Fibroblast of lung (primary cell): ENCODE measurements around the gene NTSR1. TPM values are rescaled to one million over a fixed set of nuclear protein-coding genes. Genes with fewer than 3 reads are reported as not detected.

Experiments
- DNase-seq, 2 donors: peaks; one replicate each; pipeline versions ENCODE4 v3.0.0 to v3.0.0-alpha.2; 2010; ENCODE audit warnings: low read depth in 2 of 2
- H2AFZ ChIP-seq: 2 replicates; pipeline ENCODE4 v1.5.1; 2012; ENCODE audit warnings: low read length, control low read depth, inconsistent platforms
- H3K27ac ChIP-seq: 2 replicates; pipeline ENCODE4 v1.5.1; 2011; ENCODE audit warnings: low read length, control low read depth; ENCODE audit not compliant: insufficient read depth
- H3K27me3 ChIP-seq: 2 replicates; pipeline ENCODE4 v1.5.1; 2011; ENCODE audit warnings: mild to moderate bottlenecking, low read length; ENCODE audit not compliant: control insufficient read depth, insufficient read depth
- H3K36me3 ChIP-seq: 2 replicates; pipeline ENCODE4 v1.5.1; 2011; ENCODE audit warnings: low read length; ENCODE audit not compliant: control insufficient read depth, insufficient read depth
- H3K4me1 ChIP-seq: 2 replicates; pipeline ENCODE4 v1.5.1; 2011; ENCODE audit warnings: low read length; ENCODE audit not compliant: control insufficient read depth, insufficient read depth; ENCODE audit errors: extremely low read depth
- H3K4me2 ChIP-seq: 2 replicates; pipeline ENCODE4 v1.5.1; 2011; ENCODE audit warnings: low read length, control low read depth; ENCODE audit not compliant: insufficient read depth; ENCODE audit errors: extremely low read depth
- H3K4me3 ChIP-seq, 4 experiments: fragments of 200-600 bp in 1 of 4; sonication (generic) in 1 of 4; replicated peaks in 1 of 4; 2 replicates each; pipeline ENCODE4 v1.5.1; 2011 to 2016; ENCODE audit warnings: low read length in 4 of 4, low read depth in 3 of 4, mild to moderate bottlenecking in 3 of 4, control low read depth in 2 of 4, inconsistent platforms in 1 of 4, mixed read lengths in 1 of 4; ENCODE audit not compliant: insufficient read depth in 1 of 4; ENCODE audit errors: control extremely low read depth in 1 of 4
- H3K79me2 ChIP-seq: 2 replicates; pipeline ENCODE4 v1.5.1; 2012; ENCODE audit warnings: mild to moderate bottlenecking, low read length, inconsistent platforms; ENCODE audit not compliant: control insufficient read depth, insufficient read depth
- H3K9ac ChIP-seq: 2 replicates; pipeline ENCODE4 v1.5.1; 2011; ENCODE audit warnings: mild to moderate bottlenecking, low read length, control low read depth; ENCODE audit not compliant: insufficient read depth
- H3K9me3 ChIP-seq: 2 replicates; pipeline ENCODE4 v1.5.1; 2012; ENCODE audit warnings: low read depth, low read length; ENCODE audit not compliant: control insufficient read depth, insufficient read depth
- H4K20me1 ChIP-seq: 2 replicates; pipeline ENCODE4 v1.5.1; 2011; ENCODE audit warnings: low read length; ENCODE audit not compliant: control insufficient read depth, insufficient read depth; ENCODE audit errors: extremely low read depth
- EZH2 ChIP-seq: IDR thresholded peaks from 2 replicates; pipeline ENCODE4 v1.5.1; 2012; ENCODE audit warnings: low read length, control low read depth, mild to moderate bottlenecking; ENCODE audit errors: missing control alignments
- polyA plus RNA-seq, 2 donors: library from polyadenylated mRNA; depleted of rRNA in 1 of 2; stranded (reverse) in 1 of 2; unstranded in 1 of 2; fragments of >200 nt; gene quantifications; 2 replicates each; pipeline ENCODE4 v1.2.1, GENCODE V29; 2011 to 2012; ENCODE audit warnings: missing spikeins in 1 of 2
- total RNA-seq: library from RNA; depleted of rRNA; stranded (reverse); fragments of >200 nt; gene quantifications from 2 replicates; pipeline ENCODE4 v1.2.1, GENCODE V29; 2014
- TF ChIP-seq, protein P1 (sequence below), 2 donors: IDR thresholded peaks in 1 of 2; conservative IDR thresholded peaks in 1 of 2; 1 replicate in 1 of 2; 2 replicates in 1 of 2; pipeline ENCODE4 v1.5.1; 2011 to 2012; ENCODE audit warnings: low read length in 2 of 2, control low read depth in 1 of 2, inconsistent platforms in 1 of 2, low read depth in 1 of 2, mild to moderate bottlenecking in 1 of 2

NTSR1 gene
- total and polyA plus RNA-seq, 2 donors (not counting 1 experiment from before 2014, with no cell fraction given), result 0.05 to 0.33 TPM

DNA sequence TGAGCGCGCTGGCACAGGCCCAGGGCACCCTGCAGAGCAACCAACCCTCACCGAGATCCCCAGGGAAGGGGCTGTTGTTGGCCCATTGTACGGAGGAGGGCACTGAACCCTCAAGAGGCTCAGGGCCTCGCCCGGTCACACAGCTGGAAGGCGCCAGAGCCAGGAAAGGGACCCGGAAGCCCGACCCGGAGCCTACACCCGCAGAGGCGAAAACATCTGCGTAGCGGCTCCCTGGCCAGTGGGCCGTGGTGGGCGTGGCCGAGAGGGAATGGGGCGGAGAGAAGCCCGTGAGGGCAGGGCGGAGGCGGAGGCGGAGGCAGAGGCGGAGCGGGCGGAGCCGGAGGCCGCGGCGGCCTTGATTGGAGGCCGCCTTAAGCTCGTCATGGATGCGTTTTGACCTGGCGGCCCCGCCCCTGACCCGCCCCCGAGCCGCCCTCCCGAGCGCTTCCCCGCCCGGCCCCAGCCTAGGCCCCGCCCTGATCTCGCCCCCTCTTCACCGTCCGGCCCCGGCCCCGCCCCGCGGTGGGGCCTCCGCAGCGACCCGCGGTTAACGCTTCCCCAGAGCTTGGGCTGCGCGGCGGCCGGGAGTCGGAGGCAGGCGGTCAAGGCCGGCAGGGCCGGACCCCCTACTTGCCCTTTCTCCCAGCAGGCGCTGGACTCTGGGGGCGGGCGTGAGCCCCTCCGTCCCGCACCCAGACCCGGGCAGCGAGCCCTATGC is 85.5 kb downstream of the NTSR1 start:
- Histone ChIP-seq H3K27me3 (no peaks in the 10 kb centered on the region), H3K27ac (peak overlapping the region; percentile 80), H3K36me3 (peaks cover 7% of the 10 kb centered on the region), H3K9ac (peak overlapping the region; percentile 69), H2AFZ (peak overlapping the region; percentile 89), H3K9me3 (no peaks in the 10 kb centered on the region), H3K4me2 (peak overlapping the region; percentile 91), H4K20me1 (no peaks in the 10 kb centered on the region), H3K4me3 (peak overlapping the region; percentile 60 to 69 (median 66)), H3K79me2 (peaks cover 9% of the 10 kb centered on the region), H3K4me1 (peaks cover 21% of the 10 kb centered on the region)
- TF ChIP-seq EZH2, result no peak
- TF ChIP-seq, protein P1, sequence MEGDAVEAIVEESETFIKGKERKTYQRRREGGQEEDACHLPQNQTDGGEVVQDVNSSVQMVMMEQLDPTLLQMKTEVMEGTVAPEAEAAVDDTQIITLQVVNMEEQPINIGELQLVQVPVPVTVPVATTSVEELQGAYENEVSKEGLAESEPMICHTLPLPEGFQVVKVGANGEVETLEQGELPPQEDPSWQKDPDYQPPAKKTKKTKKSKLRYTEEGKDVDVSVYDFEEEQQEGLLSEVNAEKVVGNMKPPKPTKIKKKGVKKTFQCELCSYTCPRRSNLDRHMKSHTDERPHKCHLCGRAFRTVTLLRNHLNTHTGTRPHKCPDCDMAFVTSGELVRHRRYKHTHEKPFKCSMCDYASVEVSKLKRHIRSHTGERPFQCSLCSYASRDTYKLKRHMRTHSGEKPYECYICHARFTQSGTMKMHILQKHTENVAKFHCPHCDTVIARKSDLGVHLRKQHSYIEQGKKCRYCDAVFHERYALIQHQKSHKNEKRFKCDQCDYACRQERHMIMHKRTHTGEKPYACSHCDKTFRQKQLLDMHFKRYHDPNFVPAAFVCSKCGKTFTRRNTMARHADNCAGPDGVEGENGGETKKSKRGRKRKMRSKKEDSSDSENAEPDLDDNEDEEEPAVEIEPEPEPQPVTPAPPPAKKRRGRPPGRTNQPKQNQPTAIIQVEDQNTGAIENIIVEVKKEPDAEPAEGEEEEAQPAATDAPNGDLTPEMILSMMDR (conservative IDR thresholded peaks at IDR 0.05 in 1 of 2, IDR thresholded peaks at IDR 0.05 in 1 of 2; ENCODE audit: low read depth in 1 of 2, low read length in 2 of 2), result no peak
- DNase-seq, result peak; percentile 93 to 95

DNA sequence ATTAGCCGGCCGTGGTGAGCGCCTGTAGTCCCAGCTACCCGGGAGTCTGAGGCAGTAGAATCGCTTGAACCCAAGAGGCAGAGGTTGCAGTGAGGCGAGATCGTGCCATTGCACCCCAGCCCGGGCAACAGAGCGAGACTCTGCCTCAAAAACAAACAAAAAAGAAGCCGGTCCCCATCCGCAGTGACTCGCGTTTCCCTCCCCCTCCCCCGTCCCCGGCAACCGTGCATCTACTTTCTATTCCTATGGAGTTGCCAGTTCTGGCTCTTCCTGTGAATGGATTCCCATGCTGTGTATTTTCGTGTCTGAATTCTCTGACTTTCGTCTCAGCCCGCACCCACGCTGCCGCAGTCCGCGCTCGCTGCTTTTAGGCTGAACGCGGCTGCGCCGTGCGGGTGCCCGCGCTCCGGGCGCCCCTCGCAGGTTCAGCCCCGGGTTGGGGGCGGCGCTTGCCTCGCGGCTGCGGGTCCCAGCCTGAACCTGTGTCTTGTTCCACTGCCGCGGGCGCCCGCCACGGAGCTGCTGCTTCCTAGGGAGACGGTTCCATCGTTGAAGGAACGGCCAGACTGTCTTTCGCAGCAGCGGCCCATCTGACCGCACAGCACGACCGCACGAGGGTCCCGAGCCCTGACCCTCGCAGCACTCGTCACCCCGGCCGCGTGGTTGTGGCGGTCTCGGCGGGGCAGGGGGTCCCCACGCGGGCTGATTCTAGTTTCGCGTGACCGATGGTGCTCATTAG is 86.6 kb downstream of the NTSR1 start:
- H3K9me3 ChIP-seq, result no peaks in the 10 kb centered on the region
- no peaks in the 10 kb centered on the region for H3K27me3 ChIP-seq
- no peaks in the 10 kb centered on the region for H4K20me1 ChIP-seq
- TF ChIP-seq, protein P1 (conservative IDR thresholded peaks at IDR 0.05 in 1 of 2, IDR thresholded peaks at IDR 0.05 in 1 of 2; ENCODE audit: low read depth in 1 of 2, low read length in 2 of 2), result no peak
- TF ChIP-seq EZH2, result no peak
- H3K4me3 ChIP-seq, result peak overlapping the region; percentile 60 to 69 (median 66)
- peak overlapping the region; percentile 89 for H3K4me2 ChIP-seq
- peak overlapping the region; percentile 80 for H3K27ac ChIP-seq
- H3K4me1 ChIP-seq, result peaks cover 21% of the 10 kb centered on the region
- H3K9ac ChIP-seq, result peak overlapping the region; percentile 71
- peaks cover 9% of the 10 kb centered on the region for H3K79me2 ChIP-seq
- DNase-seq, result peak; percentile 44 to 48
- peak overlapping the region; percentile 82 for H2AFZ ChIP-seq
- peaks cover 15% of the 10 kb centered on the region for H3K36me3 ChIP-seq

DNA sequence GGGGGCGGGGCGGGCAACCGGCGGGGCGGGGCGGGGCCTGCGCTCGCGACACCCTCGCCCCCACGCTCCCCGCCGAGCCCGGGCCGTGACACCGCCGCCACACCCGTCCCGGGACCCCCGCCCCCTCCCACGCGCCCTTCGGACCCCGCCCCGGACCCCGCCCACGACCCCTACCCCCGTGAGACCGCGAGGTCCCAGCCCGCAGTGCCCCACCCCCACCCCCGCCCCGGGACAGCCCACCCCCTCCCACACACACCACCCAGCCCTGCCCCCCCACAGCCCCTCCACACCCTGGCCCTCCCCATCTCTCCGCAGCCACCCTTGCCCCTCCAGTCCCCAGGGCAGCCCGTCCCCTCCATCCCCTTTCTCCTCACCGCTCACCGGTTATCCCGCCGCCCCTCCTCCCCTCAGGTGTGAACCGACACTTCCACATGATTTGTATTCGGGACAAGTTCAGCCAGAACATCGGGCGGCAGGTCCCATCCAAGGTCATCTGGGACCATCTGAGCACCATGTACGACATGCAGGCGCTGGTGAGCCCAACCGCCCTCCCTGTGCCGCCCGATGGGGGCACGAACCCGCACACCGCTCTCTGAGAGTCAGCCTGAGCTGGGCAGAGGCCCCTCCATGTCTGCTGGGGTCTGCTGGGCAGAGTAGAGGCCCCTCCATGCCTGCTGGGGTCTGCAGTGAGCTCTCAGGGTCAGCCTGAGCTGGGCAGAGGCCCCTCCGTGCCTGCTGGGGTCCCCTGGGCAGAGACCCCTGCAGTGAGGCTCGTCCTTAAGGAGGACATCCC is 88.3 kb downstream of the NTSR1 start:
- H4K20me1 ChIP-seq, result no peaks in the 10 kb centered on the region
- DNase-seq, result no peak
- peaks cover 23% of the 10 kb centered on the region for H3K36me3 ChIP-seq
- no peaks in the 10 kb centered on the region for H3K9me3 ChIP-seq
- H3K4me1 ChIP-seq, result peaks cover 16% of the 10 kb centered on the region
- no peak for TF ChIP-seq EZH2
- TF ChIP-seq, protein P1 (conservative IDR thresholded peaks at IDR 0.05 in 1 of 2, IDR thresholded peaks at IDR 0.05 in 1 of 2; ENCODE audit: low read depth in 1 of 2, low read length in 2 of 2), result no peak
- H2AFZ ChIP-seq, result no peak overlapping the region
- H3K79me2 ChIP-seq, result peaks cover 9% of the 10 kb centered on the region
- H3K27me3 ChIP-seq, result no peaks in the 10 kb centered on the region
- peak overlapping the region; percentile 48 to 68 (median 54) for H3K4me3 ChIP-seq
- H3K9ac ChIP-seq, result peak overlapping the region; percentile 74
- H3K27ac ChIP-seq, result no peak overlapping the region
- peak overlapping the region; percentile 97 for H3K4me2 ChIP-seq
